DOHH2 (cell line): Measurements from ENCODE around the gene PCDH9.

Experiments
- H3F3A ChIP-seq: fragments of 200-600 bp; sonication (generic), shearing (Covaris generic); 2 replicates; pipeline ENCODE4 v1.6.0; 2016; ENCODE audit warnings: antibody characterized with exemption, mild to moderate bottlenecking; ENCODE audit not compliant: control insufficient read depth, insufficient read depth
- H3K27ac ChIP-seq: fragments of 200-600 bp; sonication (generic); 2 replicates; pipeline ENCODE4 v1.5.1; 2014; ENCODE audit warnings: low read depth, mild to moderate bottlenecking, low read length, moderate library complexity
- H3K27me3 ChIP-seq: fragments of 200-600 bp; sonication (generic); 2 replicates; pipeline ENCODE4 v1.6.1; 2014; ENCODE audit warnings: mild to moderate bottlenecking, low read length, mixed read lengths; ENCODE audit not compliant: control insufficient read depth
- H3K36me3 ChIP-seq: fragments of 200-600 bp; sonication (generic); 2 replicates; pipeline ENCODE4 v1.6.1; 2014; ENCODE audit warnings: mild to moderate bottlenecking, low read length, moderate library complexity, mixed read lengths; ENCODE audit not compliant: control insufficient read depth
- H3K4me1 ChIP-seq: fragments of 200-600 bp; sonication (generic); 2 replicates; pipeline ENCODE4 v1.6.1; 2014; ENCODE audit warnings: mild to moderate bottlenecking, low read length, mixed read lengths; ENCODE audit not compliant: control insufficient read depth
- H3K4me2 ChIP-seq: fragments of 200-600 bp; sonication (generic); 2 replicates; pipeline ENCODE4 v1.6.0; 2014; ENCODE audit warnings: mild to moderate bottlenecking, low read length, moderate library complexity
- H3K4me3 ChIP-seq: fragments of 200-600 bp; sonication (generic); 2 replicates; pipeline ENCODE4 v1.5.1; 2014; ENCODE audit warnings: mild to moderate bottlenecking, low read length, mixed read lengths
- H3K79me2 ChIP-seq: fragments of 200-600 bp; sonication (generic); 2 replicates; pipeline ENCODE4 v1.6.1; 2014; ENCODE audit warnings: mild to moderate bottlenecking, low read length, mixed read lengths; ENCODE audit not compliant: control insufficient read depth
- H3K9me2 ChIP-seq: fragments of 200-600 bp; sonication (generic); replicated peaks from 2 replicates; pipeline ENCODE4 v1.6.1; 2014; ENCODE audit warnings: mild to moderate bottlenecking, low read length, mixed read lengths; ENCODE audit not compliant: control insufficient read depth
- H3K9me3 ChIP-seq: fragments of 200-600 bp; sonication (generic); 2 replicates; pipeline ENCODE4 v1.6.1; 2014; ENCODE audit warnings: antibody characterized with exemption, low read length, mixed read lengths; ENCODE audit not compliant: control insufficient read depth, insufficient read depth
- H4K20me1 ChIP-seq: fragments of 200-600 bp; sonication (generic); 2 replicates; pipeline ENCODE4 v1.6.0; 2014; ENCODE audit warnings: low read depth, mild to moderate bottlenecking, antibody characterized with exemption, low read length, moderate library complexity; ENCODE audit not compliant: control insufficient read depth, insufficient read depth
- EZH2phosphoT487 ChIP-seq: fragments of 200-600 bp; sonication (generic); IDR thresholded peaks from 2 replicates; pipeline ENCODE4 v1.6.1; 2017; ENCODE audit warnings: borderline replicate concordance, mild to moderate bottlenecking, antibody characterized with exemption, low read length, moderate library complexity, mixed read lengths
- TF ChIP-seq, protein P1 (sequence below): fragments of 200-600 bp; sonication (generic); IDR thresholded peaks from one replicate; pipeline ENCODE4 v1.5.1; 2014; ENCODE audit warnings: antibody characterized with exemption, mild to moderate bottlenecking, low read depth, low read length; ENCODE audit not compliant: poor library complexity, severe bottlenecking

Gene PCDH9

GRCh38 chr13:67106502-67107057 is 123.6 kb downstream of the PCDH9 start:
- peaks cover 4% of the 10 kb centered on the region; the same call in 1 of the 2 replicates for H3K4me1 ChIP-seq
- no peak overlapping the region for H3K4me2 ChIP-seq
- no peaks in the 10 kb centered on the region for H3K36me3 ChIP-seq
- H3K27me3 ChIP-seq, result no peaks in the 10 kb centered on the region
- H3K9me3 ChIP-seq, result peaks cover 23% of the 10 kb centered on the region; the same call in 1 of the 2 replicates
- no peak overlapping the region for H3K27ac ChIP-seq
- no peaks in the 10 kb centered on the region for H4K20me1 ChIP-seq
- H3K79me2 ChIP-seq, result no peaks in the 10 kb centered on the region
- no peak overlapping the region for H3K4me3 ChIP-seq
- H3K9me2 ChIP-seq, result no peaks in the 10 kb centered on the region
- TF ChIP-seq, protein P1, sequence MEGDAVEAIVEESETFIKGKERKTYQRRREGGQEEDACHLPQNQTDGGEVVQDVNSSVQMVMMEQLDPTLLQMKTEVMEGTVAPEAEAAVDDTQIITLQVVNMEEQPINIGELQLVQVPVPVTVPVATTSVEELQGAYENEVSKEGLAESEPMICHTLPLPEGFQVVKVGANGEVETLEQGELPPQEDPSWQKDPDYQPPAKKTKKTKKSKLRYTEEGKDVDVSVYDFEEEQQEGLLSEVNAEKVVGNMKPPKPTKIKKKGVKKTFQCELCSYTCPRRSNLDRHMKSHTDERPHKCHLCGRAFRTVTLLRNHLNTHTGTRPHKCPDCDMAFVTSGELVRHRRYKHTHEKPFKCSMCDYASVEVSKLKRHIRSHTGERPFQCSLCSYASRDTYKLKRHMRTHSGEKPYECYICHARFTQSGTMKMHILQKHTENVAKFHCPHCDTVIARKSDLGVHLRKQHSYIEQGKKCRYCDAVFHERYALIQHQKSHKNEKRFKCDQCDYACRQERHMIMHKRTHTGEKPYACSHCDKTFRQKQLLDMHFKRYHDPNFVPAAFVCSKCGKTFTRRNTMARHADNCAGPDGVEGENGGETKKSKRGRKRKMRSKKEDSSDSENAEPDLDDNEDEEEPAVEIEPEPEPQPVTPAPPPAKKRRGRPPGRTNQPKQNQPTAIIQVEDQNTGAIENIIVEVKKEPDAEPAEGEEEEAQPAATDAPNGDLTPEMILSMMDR, result no peak
- no peak for TF ChIP-seq EZH2phosphoT487
- H3F3A ChIP-seq, result no peaks in the 10 kb centered on the region

DNA sequence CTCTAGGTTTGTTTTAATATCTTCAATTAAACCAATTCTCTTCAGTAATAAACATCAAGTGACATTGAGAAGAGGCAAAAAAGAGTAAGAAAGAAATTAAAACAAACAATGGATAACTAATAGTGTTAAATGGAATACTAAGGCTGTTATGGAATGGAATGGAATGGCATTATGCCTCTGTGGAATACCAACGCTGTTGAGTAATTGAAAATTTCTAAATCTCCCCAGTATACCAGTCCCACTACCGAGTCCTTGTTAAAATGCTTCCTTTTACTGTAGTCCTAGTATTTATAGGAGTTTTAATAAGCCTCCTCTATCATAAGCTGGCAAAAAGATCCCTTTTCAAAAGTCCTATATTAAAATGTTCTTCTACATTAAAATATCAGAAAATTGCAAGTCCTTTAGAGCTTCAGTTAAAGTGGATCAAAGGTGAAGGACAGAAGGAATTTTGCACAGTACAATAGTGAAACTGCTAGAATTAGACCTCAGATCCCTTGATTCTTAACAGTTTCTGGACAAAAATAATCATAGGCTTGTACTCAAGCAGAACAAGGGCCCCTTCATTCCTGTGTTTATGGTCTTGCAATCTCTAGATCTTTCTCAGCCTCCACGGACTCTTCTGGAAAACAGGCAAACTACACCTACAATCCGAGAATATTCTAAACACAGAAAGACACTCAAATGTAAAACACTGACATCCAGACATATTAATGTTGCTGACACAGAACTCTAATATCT is 128.2 kb downstream of the PCDH9 start:
- Histone ChIP-seq H3K9me3 (peaks cover 7% of the 10 kb centered on the region; the same call in 1 of the 2 replicates), H3K79me2 (no peaks in the 10 kb centered on the region), H3K27me3 (no peaks in the 10 kb centered on the region), H4K20me1 (no peaks in the 10 kb centered on the region), H3F3A (no peaks in the 10 kb centered on the region), H3K9me2 (no peaks in the 10 kb centered on the region), H3K4me2 (no peak overlapping the region), H3K4me3 (no peak overlapping the region), H3K4me1 (peaks cover 4% of the 10 kb centered on the region; the same call in 1 of the 2 replicates), H3K36me3 (no peaks in the 10 kb centered on the region), H3K27ac (no peak overlapping the region)
- TF ChIP-seq, protein P1, result no peak
- no peak for TF ChIP-seq EZH2phosphoT487

DNA sequence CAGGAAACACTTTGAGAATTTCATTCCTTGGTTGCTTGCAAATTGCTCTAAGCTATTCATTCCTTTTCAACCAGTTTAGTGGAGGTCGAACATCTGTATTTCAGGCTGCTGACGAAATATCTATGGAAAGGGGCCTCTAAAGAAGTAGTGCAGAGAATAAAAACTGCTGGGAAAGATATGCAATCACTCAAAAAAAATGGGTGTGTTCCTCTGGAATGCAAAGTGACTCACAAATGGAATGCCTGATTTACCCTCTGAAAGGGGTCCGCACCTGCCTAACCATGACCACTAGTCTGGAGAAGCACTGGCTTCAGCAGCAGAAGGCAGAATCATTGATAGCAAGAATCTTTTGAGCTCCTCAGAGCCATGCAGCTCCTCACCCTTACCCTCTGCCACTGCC is 129.4 kb downstream of the PCDH9 start:
- no peaks in the 10 kb centered on the region for H3F3A ChIP-seq
- H3K9me3 ChIP-seq, result no peaks in the 10 kb centered on the region
- no peak overlapping the region for H3K27ac ChIP-seq
- TF ChIP-seq EZH2phosphoT487, result no peak
- TF ChIP-seq, protein P1, result no peak
- H3K79me2 ChIP-seq, result no peaks in the 10 kb centered on the region
- no peaks in the 10 kb centered on the region for H4K20me1 ChIP-seq
- peaks cover 4% of the 10 kb centered on the region; the same call in 1 of the 2 replicates for H3K4me1 ChIP-seq
- no peak overlapping the region for H3K4me2 ChIP-seq
- H3K36me3 ChIP-seq, result no peaks in the 10 kb centered on the region
- no peaks in the 10 kb centered on the region for H3K27me3 ChIP-seq
- H3K4me3 ChIP-seq, result no peak overlapping the region
- no peaks in the 10 kb centered on the region for H3K9me2 ChIP-seq
